B cell (primary cell): Measurements from ENCODE around the gene C9orf40. TPM values are rescaled to one million over a fixed set of nuclear protein-coding genes. Genes with fewer than 3 reads are reported as not detected.

Experiments
- ATAC-seq: fragments of 200-7000 bp; cut with Tn5 transposase; one replicate; pipeline ENCODE4 v1.10.0; 2021; ENCODE audit warnings: low read depth, mild to moderate bottlenecking, moderate number of reproducible peaks, moderate library complexity
- CTCF ChIA-PET: fragments of 350-600 bp; sonication (Branson Sonifier 250); formaldehyde crosslinking; loops from one replicate; lab custom pipeline; 2021; ENCODE audit warnings: antibody characterized with exemption, inconsistent platforms; lab: Charles Lee
- POLR2A ChIA-PET: fragments of 350-600 bp; sonication (Branson Sonifier 250); formaldehyde crosslinking; loops from one replicate; lab custom pipeline; 2021; ENCODE audit warnings: antibody characterized with exemption; lab: Charles Lee
- DNase-seq: peaks from one replicate; pipeline ENCODE4 v3.0.0; 2013
- H2AFZ ChIP-seq: 2 replicates; pipeline ENCODE4 v1.6.1; 2012; ENCODE audit warnings: mild to moderate bottlenecking, low read depth, low read length; ENCODE audit not compliant: insufficient read depth, poor library complexity, severe bottlenecking
- H3K27ac ChIP-seq, 2 donors: 1 replicate in 1 of 2; 2 replicates in 1 of 2; pipeline ENCODE4 v1.5.1; 2012 to 2013; ENCODE audit warnings: low read length in 2 of 2, mild to moderate bottlenecking in 2 of 2, moderate library complexity in 1 of 2
- H3K27me3 ChIP-seq, 4 experiments: fragments of 200-600 bp in 1 of 4; sonication (generic) in 1 of 4; replicated peaks in 1 of 4; 1 replicate in 2 of 4; 2 replicates in 2 of 4; pipeline versions ENCODE4 v1.6.1 to v1.7.0; 2013 to 2016; ENCODE audit warnings: low read length in 3 of 4, mild to moderate bottlenecking in 2 of 4, mixed read lengths in 1 of 4, moderate library complexity in 1 of 4; ENCODE audit not compliant: insufficient read depth in 4 of 4, control insufficient read depth in 3 of 4; ENCODE audit errors: control extremely low read depth in 1 of 4
- H3K36me3 ChIP-seq, 2 experiments: replicated peaks in 1 of 2; 1 replicate in 1 of 2; 2 replicates in 1 of 2; pipeline versions ENCODE4 v1.6.1 to v1.7.1; 2013; ENCODE audit warnings: low read length in 1 of 2; ENCODE audit not compliant: insufficient read depth in 2 of 2, control insufficient read depth in 1 of 2; ENCODE audit errors: control extremely low read depth in 1 of 2, extremely low read depth in 1 of 2
- H3K4me1 ChIP-seq, 2 donors: fragments of 200-600 bp in 1 of 2; sonication (generic) in 1 of 2; 1 replicate in 1 of 2; 2 replicates in 1 of 2; pipeline versions ENCODE4 v1.5.1 to v1.6.1; 2013 to 2017; ENCODE audit warnings: low read length in 2 of 2; ENCODE audit not compliant: control insufficient read depth in 2 of 2, insufficient read depth in 2 of 2
- H3K4me2 ChIP-seq: replicated peaks from 2 replicates; pipeline ENCODE3; 2012; ENCODE audit warnings: mild to moderate bottlenecking, low read depth, low read length; ENCODE audit not compliant: poor library complexity, severe bottlenecking
- H3K4me3 ChIP-seq, 5 experiments: fragments of 200-600 bp in 1 of 5; sonication (generic) in 1 of 5; 1 replicate in 3 of 5; 2 replicates in 2 of 5; pipeline versions ENCODE4 v1.5.1 to v1.7.0; 2011 to 2016; ENCODE audit warnings: low read length in 4 of 5, mild to moderate bottlenecking in 4 of 5, low read depth in 2 of 5, control low read depth in 1 of 5, moderate library complexity in 1 of 5; ENCODE audit not compliant: insufficient read depth in 1 of 5; ENCODE audit errors: control extremely low read depth in 1 of 5, extremely low read depth in 1 of 5
- H3K79me2 ChIP-seq: fragments of 200-600 bp; sonication (generic); one replicate; pipeline ENCODE4 v1.6.0; 2016; ENCODE audit warnings: low read length; ENCODE audit not compliant: control insufficient read depth, insufficient read depth
- H3K9ac ChIP-seq: fragments of 200-600 bp; sonication (generic); 2 replicates; pipeline ENCODE4 v1.6.1; 2017; ENCODE audit warnings: mild to moderate bottlenecking, low read length, moderate library complexity
- H3K9me3 ChIP-seq, 3 donors: one replicate each; pipeline versions ENCODE4 v1.6.1 to v1.7.1; 2013; ENCODE audit warnings: low read length in 2 of 3; ENCODE audit not compliant: control insufficient read depth in 2 of 3, insufficient read depth in 1 of 3; ENCODE audit errors: control extremely low read depth in 1 of 3
- H4K20me1 ChIP-seq: 2 replicates; pipeline ENCODE4 v1.6.0; 2012; ENCODE audit warnings: mild to moderate bottlenecking, low read length; ENCODE audit not compliant: insufficient read depth, control insufficient read depth, poor library complexity, severe bottlenecking
- H3K27ac Mint-ChIP-seq: one replicate; pipeline ENCODE4 v1.8.0; 2021; ENCODE audit warnings: mixed read lengths
- H3K27me3 Mint-ChIP-seq: one replicate; pipeline ENCODE4 v1.8.0; 2021; ENCODE audit warnings: mixed read lengths
- H3K4me1 Mint-ChIP-seq: one replicate; pipeline ENCODE4 v1.8.0; 2021; ENCODE audit warnings: mixed read lengths
- H3K4me3 Mint-ChIP-seq: one replicate; pipeline ENCODE4 v1.8.0; 2021; ENCODE audit warnings: mixed read lengths
- H3K9me3 Mint-ChIP-seq: one replicate; pipeline ENCODE4 v1.8.0; 2022; ENCODE audit warnings: mixed read lengths; ENCODE audit not compliant: insufficient read depth
- CTCF ChIP-seq: fragments of 200-600 bp; IDR thresholded peaks from one replicate; pipeline ENCODE4 v1.8.0; 2022; ENCODE audit warnings: antibody characterized with exemption, mild to moderate bottlenecking
- EZH2 ChIP-seq: IDR thresholded peaks from 2 replicates; pipeline ENCODE4 v1.6.1; 2012; ENCODE audit warnings: borderline replicate concordance, low read depth, mild to moderate bottlenecking, moderate library complexity, low read length; ENCODE audit not compliant: insufficient read depth, poor library complexity, severe bottlenecking
- WGBS: methylation state at CpG from one replicate; pipeline ENCODE4 v1.1.5; 2013; ENCODE audit warnings: missing lambda C conversion rate; ENCODE audit not compliant: insufficient coverage; 5-methylcytosine and 5-hydroxymethylcytosine counted together
- intact Hi-C: fragments of 100-400 bp; cut with micrococcal nuclease; formaldehyde crosslinking; loops from one replicate; pipeline ENCODE4 v1.10.0; 2022
- polyA plus RNA-seq: library from polyadenylated mRNA; depleted of rRNA; stranded (reverse); fragments of >200 nt; gene quantifications from 2 replicates; pipeline ENCODE4 v1.2.3, GENCODE V29; 2012
- total RNA-seq, 2 donors: library from RNA; stranded (reverse); fragments of 120-200 nt in 1 of 2; gene quantifications; 1 replicate in 1 of 2; 2 replicates in 1 of 2; pipeline versions ENCODE4 v1.2.3 to v1.2.4, GENCODE V29; 2013 to 2022

The C9orf40 gene
- total and polyA plus RNA-seq, 2 donors (not counting 1 experiment from before 2014, with no cell fraction given), result 2.6 to 5.0 TPM

DNA sequence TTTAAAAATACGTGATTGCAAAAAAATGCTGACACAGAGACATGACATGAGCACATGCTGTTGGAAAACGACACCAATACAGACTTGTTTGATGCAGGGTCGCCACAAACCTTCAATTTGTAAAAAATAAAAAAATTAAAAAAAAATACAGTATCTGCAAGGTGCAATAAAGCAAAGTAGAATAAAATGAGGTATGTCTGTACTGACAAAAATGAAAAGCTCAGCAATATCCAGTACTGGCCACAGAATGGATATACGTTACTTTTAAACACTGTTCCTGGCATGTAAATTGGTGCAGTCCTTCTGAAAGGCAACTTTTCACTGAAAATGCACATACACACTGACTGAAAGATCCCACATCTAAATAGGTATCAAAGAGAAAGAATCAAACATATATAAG is 27.1 kb upstream of the C9orf40 start:
- Histone ChIP-seq H3K4me3 (no peak overlapping the region), H3K36me3 (peaks cover 0 to 5% of the 10 kb centered on the region in 2 experiments), H3K9me3 (no peaks in the 10 kb centered on the region), H3K4me2 (no peak overlapping the region), H3K79me2 (no peaks in the 10 kb centered on the region), H3K27me3 (no peaks in the 10 kb centered on the region), H4K20me1 (no peaks in the 10 kb centered on the region), H3K4me1 (no peaks in the 10 kb centered on the region), H2AFZ (no peak overlapping the region), H3K27ac (no peak overlapping the region), H3K9ac (no peak overlapping the region)
- Mint-ChIP-seq H3K4me1 (peaks cover under 1% of the 10 kb centered on the region), H3K27me3 (no peaks in the 10 kb centered on the region), H3K27ac (no peak overlapping the region), H3K4me3 (no peak overlapping the region), H3K9me3 (no peaks in the 10 kb centered on the region)
- POLR2A ChIA-PET, result no interaction called here
- intact Hi-C loops, result no loop called here
- CTCF ChIA-PET, result interaction anchor here (0.5 to 1.8 kb wide), 2 partner anchors 98 to 205 kb away, joined by 3 to 7 read pairs; no protein-coding TSS in a partner anchor
- TF ChIP-seq CTCF (no peak), EZH2 (no peak)
- ATAC-seq, result no peak
- 100% methylated on average over 2 of the region's 4 CpGs for WGBS
- DNase-seq, result no peak

DNA sequence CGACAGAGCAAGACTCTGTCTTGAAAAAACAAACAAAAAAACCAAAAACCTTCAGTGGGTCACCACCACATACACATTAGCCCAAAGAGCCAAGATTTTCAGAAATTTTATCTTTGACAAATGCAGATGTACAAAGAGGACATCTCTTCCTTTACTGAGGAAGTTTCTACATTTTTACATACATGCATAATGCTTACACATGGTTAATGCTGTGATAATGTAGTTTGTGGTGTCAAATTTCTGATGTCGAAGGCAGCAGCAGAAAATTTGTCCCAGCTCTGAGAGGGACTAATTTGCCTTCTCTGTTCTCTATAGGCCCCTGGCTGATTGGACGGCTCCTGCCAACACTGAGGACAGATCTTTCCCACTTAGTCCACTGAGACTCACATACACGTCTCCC is 24.6 kb upstream of the C9orf40 start:
- no peak for TF ChIP-seq CTCF
- no peak for TF ChIP-seq EZH2
- no peak overlapping the region for H3K4me2 ChIP-seq
- Mint-ChIP-seq H3K4me3 (no peak overlapping the region), H3K27me3 (no peaks in the 10 kb centered on the region), H3K4me1 (peaks cover 21% of the 10 kb centered on the region), H3K9me3 (no peaks in the 10 kb centered on the region), H3K27ac (no peak overlapping the region)
- H3K79me2 ChIP-seq, result no peaks in the 10 kb centered on the region
- H2AFZ ChIP-seq, result no peak overlapping the region
- ATAC-seq (no peak), DNase-seq (no peak)
- H3K4me3 ChIP-seq, result no peak overlapping the region
- H3K9ac ChIP-seq, result no peak overlapping the region
- H3K4me1 ChIP-seq, result peaks cover 5 to 8% of the 10 kb centered on the region in 2 donors
- POLR2A ChIA-PET, result no interaction called here
- CTCF ChIA-PET, result no interaction called here
- 96% methylated on average over 3 of the region's 4 CpGs for WGBS
- intact Hi-C loops, result no loop called here
- no peaks in the 10 kb centered on the region for H3K9me3 ChIP-seq
- no peak overlapping the region for H3K27ac ChIP-seq
- H3K27me3 ChIP-seq, result no peaks in the 10 kb centered on the region
- peaks cover 0 to 4% of the 10 kb centered on the region in 2 experiments for H3K36me3 ChIP-seq
- no peaks in the 10 kb centered on the region for H4K20me1 ChIP-seq
